ENCODE data around the gene MSRB2. TPM values are rescaled to one million over a fixed set of nuclear protein-coding genes. Genes with fewer than 3 reads are reported as not detected.

MSRB2 gene
- total RNA-seq, 4 donors from 2014 or later: 15.4 to 49.6 (median 30.7) TPM

- intact Hi-C loops (cut with DNase I): no loop called here
- whole genome bisulfite sequencing, 2 donors: 29 to 40% methylated on average over 7 of the region's 7 CpGs
- no peaks in the 10 kb centered on the region for H3K9me3 ChIP-seq
- H3K4me3 ChIP-seq (replicated peaks in 1 of 3): no peak overlapping the region
- no peaks in the 10 kb centered on the region for H3K4me1 ChIP-seq
- DNase-seq: no peak
- H3K27me3 ChIP-seq: no peaks in the 10 kb centered on the region
- H3K36me3 ChIP-seq: no peaks in the 10 kb centered on the region
- no peak overlapping the region for H3K27ac ChIP-seq
- TF ChIP-seq POLR2A (IDR thresholded peaks at IDR 0.05): no peak
- TF ChIP-seq CTCF (IDR thresholded peaks at IDR 0.05): no peak
Observed at GRCh38 chr10:23081221-23081750, 14.1 kb upstream of the MSRB2 start.

- H3K4me1 ChIP-seq: no peaks in the 10 kb centered on the region
- TF ChIP-seq POLR2A (IDR thresholded peaks at IDR 0.05): no peak
- TF ChIP-seq CTCF (IDR thresholded peaks at IDR 0.05): no peak
- H3K9me3 ChIP-seq: no peaks in the 10 kb centered on the region
- no peak overlapping the region for H3K4me3 ChIP-seq (replicated peaks in 1 of 3)
- WGBS, 2 donors: 85 to 93% methylated on average over 4 of the region's 4 CpGs
- H3K27me3 ChIP-seq: no peaks in the 10 kb centered on the region
- intact Hi-C loops (cut with DNase I): no loop called here
- no peaks in the 10 kb centered on the region for H3K36me3 ChIP-seq
- DNase-seq: no peak
- no peak overlapping the region for H3K27ac ChIP-seq
Observed at GRCh38 chr10:23081891-23082290, 13.5 kb upstream of the MSRB2 start.

- Histone ChIP-seq H3K36me3 (no peaks in the 10 kb centered on the region), H3K4me1 (no peaks in the 10 kb centered on the region), H3K9me3 (no peaks in the 10 kb centered on the region), H3K27me3 (no peaks in the 10 kb centered on the region), H3K4me3 (replicated peaks in 1 of 3) (no peak overlapping the region), H3K27ac (no peak overlapping the region)
- intact Hi-C loops (cut with DNase I): no loop called here
- TF ChIP-seq CTCF (IDR thresholded peaks at IDR 0.05) (no peak), POLR2A (IDR thresholded peaks at IDR 0.05) (no peak)
- no peak for DNase-seq
Observed at GRCh38 chr10:23088609-23089008, 6.8 kb upstream of the MSRB2 start.

DNA sequence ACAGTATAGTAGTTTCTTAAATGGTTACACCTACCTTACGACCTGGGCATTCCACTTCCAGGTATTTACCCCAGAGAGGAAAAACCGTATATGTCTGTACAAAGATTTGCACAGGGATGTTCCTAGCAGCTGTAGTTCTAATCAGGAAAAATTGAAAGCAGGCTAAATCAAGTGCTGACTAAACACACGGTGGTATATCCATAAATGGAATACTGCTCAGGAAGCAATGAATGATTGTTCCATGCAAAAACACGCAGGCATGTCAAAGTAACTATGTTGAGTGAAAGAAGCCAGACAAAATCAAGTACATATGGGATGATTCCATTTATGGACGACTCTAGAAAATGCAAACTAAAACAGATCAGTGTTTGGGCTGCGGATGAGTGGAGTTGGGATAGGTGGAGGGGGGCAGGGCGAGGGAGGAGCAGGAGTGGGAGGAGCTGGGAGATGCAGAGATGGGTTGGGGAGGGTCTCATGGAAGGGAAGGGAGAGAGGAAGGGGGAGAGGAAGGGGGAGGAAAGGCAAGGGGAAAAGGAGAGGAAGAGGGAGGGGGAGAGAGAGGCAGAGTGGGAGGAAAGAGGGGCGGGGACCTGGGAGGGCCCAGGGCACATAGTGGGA is 484 bp upstream of the MSRB2 start:
- TF ChIP-seq POLR2A (IDR thresholded peaks at IDR 0.05) (no peak), CTCF (IDR thresholded peaks at IDR 0.05) (no peak)
- H3K9me3 ChIP-seq: no peaks in the 10 kb centered on the region
- peaks cover 16 to 24% of the 10 kb centered on the region in 2 donors for H3K4me1 ChIP-seq
- peak overlapping the region in 2 of 3 donors; percentile 55 to 56 for H3K27ac ChIP-seq
- H3K27me3 ChIP-seq: no peaks in the 10 kb centered on the region
- 38 to 44% methylated on average over 8 of the region's 8 CpGs for WGBS, 2 donors
- H3K36me3 ChIP-seq: no peaks in the 10 kb centered on the region
- intact Hi-C loops (cut with DNase I): no loop called here
- DNase-seq: no peak
- peak overlapping the region in 1 of 3 donors; percentile 8 for H3K4me3 ChIP-seq (replicated peaks in 1 of 3)

DNA sequence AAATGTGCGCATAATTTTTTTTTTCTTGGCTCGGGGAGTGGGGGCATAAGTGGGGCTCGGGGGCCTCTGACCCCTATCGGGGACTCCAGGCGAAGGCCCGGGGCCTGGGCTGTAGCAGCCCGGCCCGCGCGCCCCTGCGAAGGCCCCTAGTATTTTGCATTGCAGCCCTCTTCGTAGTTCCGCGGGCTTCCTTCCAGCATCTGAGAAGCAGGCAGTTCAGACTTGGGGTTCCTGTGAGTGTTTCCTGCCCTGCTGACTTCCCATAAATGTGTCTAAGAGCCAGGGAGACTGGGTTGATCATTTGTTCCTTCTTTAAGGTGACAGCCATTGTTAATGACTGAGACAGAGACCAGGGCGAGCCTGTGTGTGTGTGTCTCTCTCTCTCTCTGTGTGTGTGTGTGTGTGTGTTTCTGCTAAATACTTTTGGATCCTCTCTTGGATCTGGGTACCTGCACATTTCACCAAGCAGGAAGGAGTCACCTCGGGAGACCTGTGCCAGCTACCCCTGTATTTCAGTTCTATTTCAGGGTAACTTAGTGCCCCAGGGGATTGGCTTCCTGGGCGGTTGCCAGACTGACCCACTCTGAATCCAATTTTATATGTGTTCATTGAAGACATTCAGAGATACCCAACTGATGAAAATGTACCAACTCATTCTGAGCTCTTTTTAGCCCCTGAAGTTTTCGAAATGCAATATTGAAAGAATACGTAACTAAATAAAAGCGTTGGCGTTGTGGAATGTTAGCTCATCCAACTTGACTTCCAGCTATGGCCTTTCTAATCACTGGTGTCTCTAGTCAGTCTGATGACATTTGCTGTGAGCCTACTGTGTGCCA is 805 bp downstream of the MSRB2 start:
- peak overlapping the region; percentile 85 to 96 (median 91) for H3K27ac ChIP-seq
- no peaks in the 10 kb centered on the region for H3K36me3 ChIP-seq
- DNase-seq: peak; percentile 41 to 48
- H3K4me1 ChIP-seq: peaks cover 18 to 29% of the 10 kb centered on the region in 2 donors
- 19 to 49% methylated on average over 8 to 21 of the region's 21 CpGs for WGBS, 2 donors
- no peaks in the 10 kb centered on the region for H3K27me3 ChIP-seq
- TF ChIP-seq POLR2A (IDR thresholded peaks at IDR 0.05): peak in 1 of 2 donors; percentile 16
- TF ChIP-seq CTCF (IDR thresholded peaks at IDR 0.05): no peak
- H3K9me3 ChIP-seq: no peaks in the 10 kb centered on the region
- peak overlapping the region; percentile 35 to 91 (median 72) for H3K4me3 ChIP-seq (replicated peaks in 1 of 3)
- intact Hi-C loops (cut with DNase I): no loop called here
